ENCODE results near the gene CACNA2D2.

Gene CACNA2D2

DNA sequence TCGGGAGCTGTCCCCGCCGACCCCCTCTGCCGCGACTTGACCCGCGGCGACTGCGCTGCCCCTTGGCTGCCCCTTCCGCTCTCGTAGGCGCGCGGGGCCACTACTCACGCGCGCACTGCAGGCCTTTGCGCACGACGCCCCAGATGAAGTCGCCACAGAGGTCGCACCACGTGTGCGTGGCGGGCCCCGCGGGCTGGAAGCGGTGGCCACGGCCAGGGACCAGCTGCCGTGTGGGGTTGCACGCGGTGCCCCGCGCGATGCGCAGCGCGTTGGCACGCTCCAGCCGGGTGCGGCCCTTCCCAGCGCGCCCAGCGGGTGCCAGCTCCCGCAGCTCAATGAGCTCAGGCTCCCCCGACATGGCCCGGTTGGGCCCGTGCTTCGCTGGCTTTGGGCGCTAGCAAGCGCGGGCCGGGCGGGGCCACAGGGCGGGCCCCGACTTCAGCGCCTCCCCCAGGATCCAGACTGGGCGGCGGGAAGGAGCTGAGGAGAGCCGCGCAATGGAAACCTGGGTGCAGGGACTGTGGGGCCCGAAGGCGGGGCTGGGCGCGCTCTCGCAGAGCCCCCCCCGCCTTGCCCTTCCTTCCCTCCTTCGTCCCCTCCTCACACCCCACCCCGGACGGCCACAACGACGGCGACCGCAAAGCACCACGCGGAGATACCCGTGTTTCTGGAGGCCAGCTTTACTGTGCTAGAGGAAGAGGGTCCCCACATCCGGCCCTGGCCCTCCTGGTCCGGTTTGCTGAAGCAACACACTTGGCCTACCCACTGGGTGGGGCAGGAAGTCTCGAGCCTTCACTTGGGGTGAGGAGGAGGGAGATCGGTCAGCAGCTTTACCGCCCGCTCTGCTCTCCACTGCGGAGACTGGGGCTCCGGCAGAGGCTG lies 162.7 kb downstream of the CACNA2D2 start, which contains the start of gene RASSF1:
TSS of gene RASSF1 (minus strand) at position 389 of the 882 bp plus-strand sequence. CDS start at position 358, 31 bp downstream.
- no peak for DNase-seq

DNA sequence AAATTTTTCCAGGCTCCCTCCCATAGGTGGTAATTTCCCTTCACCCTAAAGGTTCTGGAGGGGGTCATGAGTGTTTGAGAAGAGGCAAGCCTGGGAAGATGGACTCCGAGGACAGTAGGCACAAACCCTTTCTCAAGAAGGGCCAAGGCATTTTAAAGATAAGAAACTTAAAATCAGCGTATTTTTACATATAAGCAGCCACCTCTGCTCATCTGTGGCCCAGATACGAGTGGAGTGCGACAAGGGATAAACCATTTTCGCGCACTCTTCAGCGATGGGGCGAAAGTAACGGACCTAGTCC lies 163.3 kb downstream of the CACNA2D2 start:
- no peak for DNase-seq

- no peak for DNase-seq
These were observed 163.8 kb downstream of the CACNA2D2 start for GRCh38 chr3:50339485-50340146.

DNA sequence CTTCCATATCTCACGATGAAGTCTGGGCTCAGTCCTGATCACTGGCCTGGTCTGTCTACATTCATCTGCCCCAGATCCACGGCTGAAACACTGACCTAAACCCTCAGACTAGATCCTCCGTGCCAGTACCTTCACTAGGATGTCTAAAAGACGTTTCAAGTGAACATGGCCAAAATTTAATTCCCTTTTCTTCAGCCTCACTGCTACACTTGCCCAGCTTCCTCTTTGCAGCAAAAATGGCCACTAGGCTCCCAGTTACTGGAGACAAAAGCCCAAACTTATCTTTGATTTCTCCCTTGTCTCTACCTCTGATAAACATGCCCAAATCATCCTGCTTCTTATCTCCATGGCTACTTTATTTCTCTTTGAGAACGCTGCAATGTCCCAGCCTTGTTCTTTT lies 164.5 kb downstream of the CACNA2D2 start:
- no peak for DNase-seq

DNA sequence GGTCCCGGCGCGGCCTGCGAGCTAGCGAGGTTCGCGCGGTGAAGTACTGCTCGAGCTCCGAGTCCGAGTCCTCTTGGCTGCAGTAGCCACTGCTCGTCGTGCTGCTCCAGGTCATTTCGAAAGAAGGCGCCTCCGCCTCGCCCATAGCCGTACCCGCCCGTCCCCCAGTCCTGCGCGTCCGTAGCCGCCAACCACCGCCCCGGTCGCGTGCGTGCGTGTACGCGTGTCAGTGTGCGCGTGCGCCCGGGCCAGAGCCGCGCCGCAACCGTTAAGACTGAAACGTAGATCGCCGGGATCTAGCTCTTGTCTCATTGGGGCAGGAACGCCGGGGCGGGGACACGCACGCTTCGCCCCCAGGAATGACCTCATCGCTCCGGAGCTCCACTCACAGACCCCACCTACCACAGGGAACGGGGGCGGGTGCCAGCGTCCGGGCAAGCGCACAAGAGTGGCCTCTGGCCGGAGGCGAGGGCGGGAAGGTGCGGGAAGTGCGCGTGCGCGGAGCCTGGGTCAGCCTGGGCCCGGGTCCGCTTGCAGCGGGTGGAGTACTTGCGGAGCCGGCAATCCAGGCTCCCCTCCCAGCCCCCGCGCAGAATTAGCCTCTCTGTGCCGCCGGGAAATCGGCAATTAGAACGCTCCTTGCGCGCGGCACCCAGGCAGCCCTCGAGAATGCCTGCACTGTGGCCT lies 166.1 kb downstream of the CACNA2D2 start:
- DNase-seq = peak; percentile 90

GRCh38 chr3:50336452-50337174 lies 166.8 kb downstream of the CACNA2D2 start:
- DNase-seq = no peak

- DNase-seq = no peak
These were observed 168.9 kb downstream of the CACNA2D2 start for GRCh38 chr3:50334339-50335075.

GRCh38 chr3:50333744-50334328 lies 169.6 kb downstream of the CACNA2D2 start:
- DNase-seq = no peak

DNA sequence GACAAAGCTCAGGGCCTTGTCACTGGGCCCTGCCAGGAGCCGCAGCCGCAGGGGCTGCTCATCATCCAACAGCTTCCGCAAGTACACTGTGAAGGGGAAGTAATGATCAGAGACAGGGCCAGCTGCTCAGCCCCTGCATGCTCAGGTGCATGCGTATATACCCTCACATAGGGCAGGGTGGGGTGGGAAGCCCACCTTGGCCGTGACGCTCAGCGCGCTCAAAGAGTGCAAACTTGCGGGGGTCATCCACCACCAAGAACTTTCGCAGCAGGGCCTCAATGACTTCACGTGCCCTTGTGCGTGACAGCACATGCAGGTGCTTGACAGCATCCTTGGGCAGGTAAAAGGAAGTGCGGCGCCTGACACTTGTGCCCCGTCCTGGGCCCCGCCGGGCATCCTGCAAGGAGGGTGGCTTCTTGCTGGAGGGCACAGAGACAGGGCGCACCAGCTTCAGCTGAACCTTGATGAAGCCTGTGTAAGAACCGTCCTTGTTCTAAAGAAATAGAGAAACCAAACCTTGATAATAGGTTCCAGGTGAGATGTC lies 172.0 kb downstream of the CACNA2D2 start:
- DNase-seq = no peak

DNA sequence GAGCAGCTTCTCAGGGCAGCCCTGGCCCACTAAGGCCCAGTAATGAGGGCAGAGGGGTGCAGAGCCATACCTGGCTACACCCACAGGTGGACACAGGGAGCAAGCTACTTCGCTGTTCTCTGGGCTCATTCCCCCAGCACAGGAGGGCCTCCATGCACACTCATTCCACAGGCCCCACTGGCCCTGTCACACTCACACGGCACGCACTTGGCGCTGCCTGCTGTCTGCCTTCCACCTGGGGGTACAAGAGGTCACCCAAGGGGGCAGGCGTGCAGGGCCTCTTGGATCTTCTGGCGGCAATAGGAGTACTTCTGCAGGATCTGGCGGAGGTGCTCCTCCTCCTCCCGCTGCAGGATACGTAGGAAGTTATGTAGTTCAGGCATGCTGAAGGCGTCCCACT lies 173.1 kb downstream of the CACNA2D2 start:
- DNase-seq = no peak

DNA sequence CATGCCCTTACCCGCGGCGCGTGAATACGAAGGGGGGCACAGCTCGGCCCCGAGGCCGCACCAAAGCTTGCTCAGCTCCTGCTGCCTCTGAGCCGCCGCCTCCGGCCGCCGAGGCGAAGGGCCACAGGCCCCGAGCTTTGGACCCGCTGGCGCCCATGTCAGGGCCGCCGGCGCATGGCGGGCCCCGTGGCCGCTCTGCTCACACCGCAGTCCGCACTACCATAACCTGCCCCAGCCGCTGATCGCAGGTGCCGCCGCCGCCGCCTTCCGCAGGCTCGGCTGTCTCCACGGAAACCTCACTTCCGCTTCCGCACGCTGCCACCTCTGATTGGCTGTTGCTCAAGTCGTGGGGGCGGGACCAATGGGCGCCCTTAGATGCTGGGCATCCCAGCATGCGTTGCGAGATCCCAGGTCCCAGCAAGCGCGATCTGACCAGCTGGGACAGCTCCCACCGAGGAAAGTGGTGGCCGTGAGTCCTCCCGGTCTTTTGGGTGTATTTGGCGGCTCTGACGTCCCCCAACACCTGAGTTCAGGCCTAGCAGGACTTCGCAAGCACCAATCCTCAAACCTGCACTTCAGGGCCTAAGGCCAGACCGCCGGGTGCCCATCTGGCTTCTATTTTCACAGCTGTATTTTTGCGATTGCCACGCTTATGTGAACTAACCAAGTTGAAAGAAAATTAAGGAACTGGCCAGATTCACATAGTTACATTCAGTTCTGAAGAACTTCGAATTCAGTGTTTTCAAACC lies 175.3 kb downstream of the CACNA2D2 start, which contains the start of gene TUSC2:
TSS of gene TUSC2 (minus strand) at position 281 of the 749 bp plus-strand sequence. CDS start at position 157, 124 bp downstream.
- peak; percentile 74 for DNase-seq

- no peak for DNase-seq
These were observed 176.3 kb downstream of the CACNA2D2 start for GRCh38 chr3:50327129-50327528.

- DNase-seq = no peak
These were observed 177.3 kb downstream of the CACNA2D2 start for GRCh38 chr3:50326182-50326541.

GRCh38 chr3:50325497-50326181 lies 177.8 kb downstream of the CACNA2D2 start:
- DNase-seq = no peak

DNA sequence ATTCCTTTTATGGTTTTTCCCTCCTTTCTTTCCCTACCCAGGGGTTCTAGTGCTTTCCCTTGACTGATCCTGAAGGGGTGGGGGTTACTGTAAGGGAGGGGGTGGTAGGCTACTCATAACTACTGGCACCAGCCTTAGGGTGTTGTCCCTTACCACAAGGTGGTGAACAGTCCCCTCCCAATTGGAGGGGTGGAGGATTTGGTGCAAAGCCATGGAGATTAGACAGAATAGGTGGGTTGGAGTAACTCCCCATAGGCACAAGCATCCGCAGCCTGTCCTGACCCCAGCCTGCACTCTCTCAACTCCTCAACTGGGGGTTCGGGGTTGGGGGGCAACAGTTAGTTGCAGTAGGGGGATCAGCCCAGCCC lies 178.3 kb downstream of the CACNA2D2 start:
- DNase-seq = no peak

- no peak for DNase-seq
These were observed 178.9 kb downstream of the CACNA2D2 start for GRCh38 chr3:50324351-50325112.

DNA sequence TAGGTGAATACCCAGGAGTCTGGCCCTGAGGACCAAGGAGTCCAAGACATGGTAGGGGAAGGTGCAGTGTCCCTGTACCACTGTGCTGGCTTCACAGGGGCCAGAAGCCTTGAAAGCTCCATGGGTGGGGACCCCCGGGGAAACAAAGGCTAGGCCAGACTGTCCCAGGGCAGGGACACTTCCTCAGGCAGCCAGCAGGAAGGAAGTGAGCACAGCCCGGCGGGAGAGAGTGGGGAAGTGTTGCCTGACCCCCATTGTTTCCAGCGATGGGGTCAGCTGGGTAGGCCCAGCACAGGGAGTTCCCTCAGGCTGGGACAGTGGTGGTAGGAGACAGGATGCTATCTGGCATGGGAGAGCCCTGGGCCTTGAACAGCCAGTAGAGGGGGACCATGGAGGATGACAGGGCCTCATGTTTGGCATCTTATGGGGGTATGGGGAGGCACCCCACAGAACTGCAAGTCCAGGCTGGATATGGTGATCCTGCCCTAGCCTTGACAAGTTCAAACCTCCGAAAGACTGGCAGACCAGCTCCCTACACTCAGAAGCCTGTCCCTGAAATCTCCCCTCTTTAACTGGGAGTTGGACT lies 179.7 kb downstream of the CACNA2D2 start:
- DNase-seq = no peak

DNA sequence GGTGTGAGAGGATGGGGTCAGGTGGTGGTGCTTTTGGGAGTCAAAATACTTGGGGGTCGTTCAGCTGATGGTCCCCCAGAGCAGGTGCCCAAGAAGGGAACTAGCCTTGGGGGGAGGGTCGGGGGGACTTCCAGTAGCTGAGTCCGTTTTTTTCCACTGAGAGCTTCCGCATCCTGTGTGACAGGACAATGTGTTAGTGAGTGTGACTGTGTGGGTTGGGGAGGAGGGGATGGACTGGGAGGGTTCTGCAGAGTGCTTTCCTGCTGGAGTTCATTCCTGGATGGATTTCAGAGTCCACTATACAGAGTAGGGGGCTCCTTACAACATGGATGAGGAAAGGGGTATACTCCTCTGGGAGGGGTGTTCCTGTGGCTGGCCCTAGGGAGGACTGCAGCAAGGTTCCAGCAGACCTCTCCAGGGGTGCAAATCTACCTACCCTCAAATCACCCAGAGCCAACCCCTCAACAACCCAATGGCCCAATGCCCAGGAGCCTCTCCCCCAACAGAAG lies 180.3 kb downstream of the CACNA2D2 start:
- DNase-seq = no peak

All from DMS 273 treated with DMSO at 0.1 percent for 48 hours (cell line).